Suprapubic skin (tissue), 4 donors: Measurements from ENCODE around the gene DCP1B. TPM values are rescaled to one million over a fixed set of nuclear protein-coding genes. Genes with fewer than 3 reads are reported as not detected.

Source experiments
- DNase-seq, 2 donors: peaks; one replicate each; pipeline ENCODE4 v3.0.0-alpha.2; 2019; ENCODE audit warnings: low spot score in 2 of 2
- H3K27ac ChIP-seq: fragments of 200-600 bp; sonication (generic); one replicate; pipeline ENCODE4 v1.5.1; 2019
- H3K27me3 ChIP-seq: fragments of 200-600 bp; sonication (generic); one replicate; pipeline ENCODE4 v1.5.1; 2019
- H3K36me3 ChIP-seq: fragments of 200-600 bp; sonication (generic); one replicate; pipeline ENCODE4 v1.5.1; 2019
- H3K4me1 ChIP-seq: fragments of 200-600 bp; sonication (generic); one replicate; pipeline ENCODE4 v1.5.1; 2019
- H3K4me3 ChIP-seq: fragments of 200-600 bp; sonication (generic); one replicate; pipeline ENCODE4 v1.5.1; 2019; ENCODE audit warnings: mild to moderate bottlenecking
- H3K9me3 ChIP-seq: fragments of 200-600 bp; sonication (generic); one replicate; pipeline ENCODE4 v1.5.1; 2019
- CTCF ChIP-seq, 2 donors: fragments of 200-600 bp in 1 of 2; fragments of 450-650 bp in 1 of 2; sonication (generic) in 1 of 2; IDR thresholded peaks; one replicate each; pipeline ENCODE4 v1.5.1; 2016 to 2019; ENCODE audit warnings: antibody characterized with exemption in 2 of 2, mild to moderate bottlenecking in 1 of 2, moderate library complexity in 1 of 2
- EP300 ChIP-seq: sonication (generic); formaldehyde crosslinking; IDR thresholded peaks from one replicate; pipeline ENCODE4 v1.6.1; 2017; ENCODE audit warnings: antibody characterized with exemption
- POLR2A ChIP-seq, 2 donors: fragments of 450-650 bp; IDR thresholded peaks; one replicate each; pipeline ENCODE4 v1.6.1; 2017; ENCODE audit warnings: antibody characterized with exemption in 2 of 2, mild to moderate bottlenecking in 2 of 2, moderate library complexity in 2 of 2
- POLR2AphosphoS5 ChIP-seq, 3 donors: sonication (generic); formaldehyde crosslinking; IDR thresholded peaks; one replicate each; pipeline ENCODE4 v1.6.1; 2017; ENCODE audit warnings: antibody characterized with exemption in 3 of 3
- WGBS: methylation state at CpG from one replicate; pipeline ENCODE4 v1.1.5; 2018; 5-methylcytosine and 5-hydroxymethylcytosine counted together
- total RNA-seq, 4 donors: library from RNA; depleted of rRNA; stranded (reverse); fragments of >200 nt; gene quantifications; one replicate each; pipeline ENCODE4 v1.1.0, GENCODE V29; 2016

The DCP1B gene
- total RNA-seq, 4 donors from 2014 or later, result 11.5 to 19.5 (median 13.3) TPM

- TF ChIP-seq POLR2AphosphoS5 (IDR thresholded peaks at IDR 0.05) (no peak), POLR2A (IDR thresholded peaks at IDR 0.05) (no peak), CTCF (IDR thresholded peaks at IDR 0.05) (no peak), EP300 (no peak)
- H3K27me3 ChIP-seq, result peaks cover 10% of the 10 kb centered on the region
- WGBS, result 56% methylated on average over 12 of the region's 12 CpGs
- no peak overlapping the region for H3K27ac ChIP-seq
- DNase-seq, result no peak
- H3K9me3 ChIP-seq, result no peaks in the 10 kb centered on the region
- no peaks in the 10 kb centered on the region for H3K4me1 ChIP-seq
- no peaks in the 10 kb centered on the region for H3K36me3 ChIP-seq
- H3K4me3 ChIP-seq, result no peak overlapping the region
Measured at GRCh38 chr12:2017546-2018337, 13.5 kb upstream of the DCP1B start.

GRCh38 chr12:2016862-2017545 is 12.7 kb upstream of the DCP1B start:
- WGBS, result 87% methylated on average over 9 of the region's 9 CpGs
- Histone ChIP-seq H3K36me3 (no peaks in the 10 kb centered on the region), H3K9me3 (no peaks in the 10 kb centered on the region), H3K27ac (no peak overlapping the region), H3K4me1 (no peaks in the 10 kb centered on the region), H3K27me3 (peaks cover 10% of the 10 kb centered on the region), H3K4me3 (no peak overlapping the region)
- DNase-seq, result no peak
- TF ChIP-seq POLR2A (IDR thresholded peaks at IDR 0.05), result no peak
- TF ChIP-seq EP300, result no peak
- TF ChIP-seq CTCF (IDR thresholded peaks at IDR 0.05), result no peak
- no peak for TF ChIP-seq POLR2AphosphoS5 (IDR thresholded peaks at IDR 0.05)

GRCh38 chr12:2014231-2014630 is 10.0 kb upstream of the DCP1B start:
- 97% methylated on average over 4 of the region's 4 CpGs for WGBS
- TF ChIP-seq CTCF (IDR thresholded peaks at IDR 0.05) (no peak), EP300 (no peak), POLR2AphosphoS5 (IDR thresholded peaks at IDR 0.05) (no peak), POLR2A (IDR thresholded peaks at IDR 0.05) (no peak)
- Histone ChIP-seq H3K4me3 (no peak overlapping the region), H3K27me3 (no peaks in the 10 kb centered on the region), H3K36me3 (no peaks in the 10 kb centered on the region), H3K9me3 (no peaks in the 10 kb centered on the region), H3K4me1 (no peaks in the 10 kb centered on the region), H3K27ac (no peak overlapping the region)
- DNase-seq, result no peak

GRCh38 chr12:2013527-2014223 is 9.4 kb upstream of the DCP1B start:
- DNase-seq, result no peak
- no peaks in the 10 kb centered on the region for H3K27me3 ChIP-seq
- H3K4me3 ChIP-seq, result no peak overlapping the region
- H3K27ac ChIP-seq, result no peak overlapping the region
- 53% methylated on average over 4 of the region's 4 CpGs for WGBS
- no peaks in the 10 kb centered on the region for H3K4me1 ChIP-seq
- TF ChIP-seq POLR2A (IDR thresholded peaks at IDR 0.05), result no peak
- TF ChIP-seq POLR2AphosphoS5 (IDR thresholded peaks at IDR 0.05), result no peak
- TF ChIP-seq EP300, result no peak
- TF ChIP-seq CTCF (IDR thresholded peaks at IDR 0.05), result no peak
- H3K36me3 ChIP-seq, result no peaks in the 10 kb centered on the region
- no peaks in the 10 kb centered on the region for H3K9me3 ChIP-seq

GRCh38 chr12:2013086-2013485 is 8.8 kb upstream of the DCP1B start:
- no peaks in the 10 kb centered on the region for H3K27me3 ChIP-seq
- no peaks in the 10 kb centered on the region for H3K36me3 ChIP-seq
- DNase-seq, result no peak
- H3K4me1 ChIP-seq, result no peaks in the 10 kb centered on the region
- no peak for TF ChIP-seq CTCF (IDR thresholded peaks at IDR 0.05)
- no peak for TF ChIP-seq EP300
- no peak for TF ChIP-seq POLR2A (IDR thresholded peaks at IDR 0.05)
- no peak for TF ChIP-seq POLR2AphosphoS5 (IDR thresholded peaks at IDR 0.05)
- WGBS, result 80% methylated on average over 3 of the region's 3 CpGs
- no peaks in the 10 kb centered on the region for H3K9me3 ChIP-seq
- H3K4me3 ChIP-seq, result no peak overlapping the region
- no peak overlapping the region for H3K27ac ChIP-seq
